ENCODE results near the gene ELFN1. TPM values are rescaled to one million over a fixed set of nuclear protein-coding genes. Genes with fewer than 3 reads are reported as not detected.
A peak's percentile ranks its signal among the peaks of the same experiment; 100 is the strongest.

ELFN1 gene
- total RNA-seq, 1 donor from 2014 or later: 17.5 TPM

GRCh38 chr7:1641661-1642260 is 28.3 kb upstream of the ELFN1 start:
- ATAC-seq (no peak), DNase-seq (ENCODE audit: low spot score) (no peak)

- no peak for DNase-seq (ENCODE audit: low spot score)
- no peak for ATAC-seq
Observed at GRCh38 chr7:1642291-1642731, 27.8 kb upstream of the ELFN1 start.

GRCh38 chr7:1643270-1644092 is 26.6 kb upstream of the ELFN1 start:
- DNase-seq (ENCODE audit: low spot score) (no peak), ATAC-seq (no peak)

- no peak for DNase-seq (ENCODE audit: low spot score)
- ATAC-seq: no peak
Observed at GRCh38 chr7:1644341-1645070, 25.6 kb upstream of the ELFN1 start.

DNA sequence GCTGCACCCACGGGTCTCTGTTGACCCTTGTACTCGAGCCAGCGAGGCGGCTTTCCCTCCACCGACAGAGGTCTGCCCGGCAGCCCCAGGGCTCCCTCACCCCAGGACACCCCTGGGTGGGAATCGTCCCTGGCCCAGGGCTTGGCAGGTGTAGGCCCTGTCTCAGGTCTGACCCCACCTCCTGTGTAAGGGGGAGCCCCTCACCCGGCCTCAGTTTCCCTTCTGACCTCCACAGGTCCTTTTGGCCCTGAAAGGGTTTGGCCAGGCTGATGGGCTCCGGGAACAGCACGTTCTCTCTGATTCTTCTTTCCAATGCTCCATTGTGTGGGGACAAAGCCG is 25.0 kb upstream of the ELFN1 start:
- no peak for ATAC-seq
- DNase-seq (ENCODE audit: low spot score): no peak

DNA sequence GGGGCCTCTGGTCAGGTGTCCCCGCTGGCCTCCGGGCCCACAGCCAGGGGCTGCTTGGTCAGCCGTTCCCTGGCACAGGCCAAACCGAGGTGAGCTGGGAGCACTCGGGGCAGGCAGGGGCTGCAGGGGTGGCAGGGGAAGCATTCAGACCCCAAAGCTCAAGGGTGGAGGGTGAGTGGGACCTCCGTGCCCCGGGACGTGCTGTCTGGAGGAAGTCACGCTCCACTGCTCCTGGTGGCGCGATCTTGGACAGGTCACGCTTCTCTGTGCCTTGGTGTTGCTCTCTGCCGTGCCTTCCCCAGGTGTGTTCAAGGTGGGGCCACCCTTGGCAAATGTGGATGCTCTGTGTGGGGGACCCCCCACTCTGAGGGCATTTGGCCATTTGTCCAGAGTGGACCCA is 24.6 kb upstream of the ELFN1 start:
- no peak for ATAC-seq
- DNase-seq (ENCODE audit: low spot score): no peak

DNA sequence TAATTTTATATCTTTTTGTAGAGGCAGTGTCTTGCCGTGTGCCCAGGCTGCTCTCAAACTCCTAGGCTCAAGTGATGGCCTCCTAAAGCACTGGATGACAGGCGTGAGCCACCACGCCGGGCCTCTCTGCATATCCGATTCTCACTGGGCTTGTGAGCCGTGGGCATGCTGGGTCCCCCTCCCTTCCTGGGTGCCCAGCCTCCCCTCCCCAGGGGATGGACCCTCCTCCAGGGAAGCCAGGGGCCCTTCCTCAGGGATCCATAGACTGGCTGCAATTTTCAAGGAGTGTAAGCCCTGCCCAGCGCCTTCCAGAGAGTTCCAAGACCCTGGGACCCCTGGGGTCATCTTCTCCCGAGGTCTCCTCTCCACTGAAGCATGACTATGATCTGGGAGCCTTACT is 23.7 kb upstream of the ELFN1 start:
- ATAC-seq (no peak), DNase-seq (ENCODE audit: low spot score) (no peak)

DNA sequence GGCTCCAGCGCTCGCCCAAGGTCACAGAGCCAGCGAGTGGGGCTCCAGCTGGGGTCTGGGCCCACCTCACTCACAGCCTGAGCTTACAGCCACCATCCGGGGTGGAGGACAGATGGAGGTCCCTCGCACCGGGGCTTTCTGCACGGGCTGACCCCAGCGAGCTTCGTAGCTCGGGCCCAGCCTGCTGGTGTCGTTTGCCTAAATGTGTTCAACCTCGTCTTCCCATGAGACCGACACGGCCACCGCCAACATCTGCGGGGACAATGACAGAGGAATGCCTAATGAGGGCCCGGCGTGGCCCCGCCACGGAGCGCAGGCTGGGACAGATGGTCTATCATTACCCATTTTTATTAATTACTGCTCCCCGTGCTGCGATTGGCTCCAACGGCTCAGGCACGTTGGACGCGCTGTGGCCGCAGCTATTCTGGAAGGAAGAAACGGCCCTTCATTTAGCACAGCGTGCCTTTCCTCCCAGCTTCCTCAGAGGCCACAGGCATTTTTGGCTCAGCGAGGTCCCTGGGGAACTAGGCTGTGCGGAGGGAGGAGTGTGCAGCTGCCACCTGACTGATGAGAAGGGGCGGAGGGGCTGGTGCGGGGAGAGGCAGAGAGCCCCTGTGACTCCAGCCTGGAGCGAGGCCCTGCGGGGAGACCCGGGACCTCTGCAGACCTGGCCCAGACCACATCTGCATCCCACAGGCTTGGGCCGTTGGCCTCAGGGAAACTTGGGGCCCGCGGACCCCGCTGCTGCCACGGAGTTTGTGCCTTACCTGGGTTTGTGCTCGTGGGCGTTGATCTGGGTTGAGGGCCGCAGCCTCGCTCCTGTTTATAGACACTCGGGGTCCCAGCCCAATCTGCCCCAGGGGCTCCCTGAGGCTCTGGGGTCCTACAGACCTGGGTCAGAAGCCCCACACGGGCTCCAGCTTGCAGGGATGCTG is 22.9 kb upstream of the ELFN1 start:
- ATAC-seq (no peak), DNase-seq (ENCODE audit: low spot score) (no peak)

GRCh38 chr7:1647961-1648672 is 22.0 kb upstream of the ELFN1 start:
- ATAC-seq (peak; percentile 35), DNase-seq (ENCODE audit: low spot score) (no peak)

GRCh38 chr7:1649751-1650326 is 20.2 kb upstream of the ELFN1 start:
- no peak for DNase-seq (ENCODE audit: low spot score)

DNA sequence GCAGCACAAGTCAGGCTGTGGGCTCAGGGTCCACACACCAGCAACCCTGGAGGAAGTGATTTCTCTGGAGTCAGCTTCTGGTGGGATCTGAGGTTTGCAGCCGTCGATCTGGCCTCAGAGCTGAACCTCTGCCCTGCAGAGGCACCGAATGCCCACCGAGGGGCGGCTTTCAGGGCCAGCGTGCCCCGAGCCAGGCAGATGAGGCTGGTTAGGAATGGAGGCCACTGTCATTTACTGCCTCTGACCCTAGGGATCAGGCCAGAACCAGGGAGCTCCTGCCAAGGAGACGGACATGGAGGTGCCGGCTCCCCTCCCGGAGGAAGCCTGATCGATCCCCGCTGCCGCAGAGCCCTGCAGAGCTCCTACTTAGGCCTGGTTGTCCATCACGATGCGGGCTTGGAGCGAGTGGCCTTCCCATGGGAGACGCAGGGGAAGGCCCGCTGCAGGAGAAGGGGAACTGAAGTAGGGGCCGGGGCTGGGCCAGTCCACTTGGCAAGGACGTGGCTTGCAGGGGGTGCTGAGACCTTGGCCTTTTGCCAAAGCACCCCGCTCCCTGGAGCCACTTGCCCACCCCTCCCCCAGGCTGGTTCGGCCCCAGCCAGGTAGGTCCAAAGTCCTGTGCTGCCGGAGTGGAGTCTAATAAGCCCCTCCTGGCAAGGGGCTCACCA is 19.6 kb upstream of the ELFN1 start:
- ATAC-seq (no peak), DNase-seq (ENCODE audit: low spot score) (no peak)

More at GRCh38 chr7:1649751-1650326, 20.2 kb upstream of the ELFN1 start:
- ATAC-seq: no peak

GRCh38 chr7:1651031-1651446 is 19.0 kb upstream of the ELFN1 start:
- ATAC-seq (no peak), DNase-seq (ENCODE audit: low spot score) (no peak)

GRCh38 chr7:1651891-1652290 is 18.2 kb upstream of the ELFN1 start:
- ATAC-seq (no peak), DNase-seq (ENCODE audit: low spot score) (no peak)

DNA sequence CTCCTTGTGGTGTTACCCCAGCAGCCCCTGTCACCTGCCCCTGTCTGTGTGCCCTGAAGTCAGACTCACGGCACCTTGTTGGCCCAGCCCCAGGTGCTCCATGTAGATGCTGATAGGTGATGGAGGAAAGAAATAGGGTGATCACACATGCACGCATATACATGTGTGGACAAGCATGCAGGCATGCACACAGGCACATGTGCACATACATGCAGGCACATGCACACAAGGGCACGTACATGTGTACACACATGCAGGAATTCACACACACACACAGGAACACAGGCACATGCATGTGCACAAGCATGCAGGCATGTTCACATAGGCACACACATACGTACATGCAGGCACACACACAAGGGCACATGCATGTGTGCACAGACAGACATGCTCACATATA is 16.6 kb upstream of the ELFN1 start:
- DNase-seq (ENCODE audit: low spot score): no peak
- no peak for ATAC-seq

GRCh38 chr7:1654111-1654510 is 16.0 kb upstream of the ELFN1 start:
- DNase-seq (ENCODE audit: low spot score) (no peak), ATAC-seq (no peak)

DNA sequence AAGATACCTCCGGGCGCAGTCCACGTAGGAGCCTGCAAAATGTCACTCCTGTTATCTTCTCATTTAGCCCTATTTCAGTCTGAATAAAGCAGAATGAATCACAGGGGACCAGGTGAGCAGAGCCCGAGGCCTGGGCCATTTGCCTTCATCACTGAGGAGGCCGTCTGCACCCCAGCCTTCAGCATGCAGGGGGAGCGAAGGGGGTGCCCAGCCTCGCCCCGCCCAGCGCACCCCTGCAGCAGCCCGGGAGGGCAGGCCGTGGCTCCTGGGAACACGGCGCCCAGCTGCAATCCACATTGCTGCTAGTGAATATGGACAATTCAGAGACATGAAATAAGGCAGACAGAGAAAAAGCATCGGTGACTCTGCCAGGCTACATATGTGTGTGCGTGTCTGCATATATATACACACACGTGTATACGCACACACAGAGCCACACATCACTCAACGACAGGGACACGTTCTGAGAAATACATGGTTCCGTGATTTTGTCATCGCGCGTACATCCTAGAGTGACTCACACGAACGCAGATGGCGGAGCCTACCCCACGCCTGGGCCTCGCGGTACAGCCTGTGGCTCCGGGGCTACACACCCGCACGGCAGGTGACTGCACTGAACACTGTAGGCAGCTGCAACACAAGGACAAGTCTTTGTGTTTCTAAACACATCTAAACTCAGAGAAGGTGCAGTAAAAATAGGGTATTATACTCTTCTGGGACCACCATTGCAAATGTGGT is 15.2 kb upstream of the ELFN1 start:
- no peak for ATAC-seq
- DNase-seq (ENCODE audit: low spot score): no peak

DNA sequence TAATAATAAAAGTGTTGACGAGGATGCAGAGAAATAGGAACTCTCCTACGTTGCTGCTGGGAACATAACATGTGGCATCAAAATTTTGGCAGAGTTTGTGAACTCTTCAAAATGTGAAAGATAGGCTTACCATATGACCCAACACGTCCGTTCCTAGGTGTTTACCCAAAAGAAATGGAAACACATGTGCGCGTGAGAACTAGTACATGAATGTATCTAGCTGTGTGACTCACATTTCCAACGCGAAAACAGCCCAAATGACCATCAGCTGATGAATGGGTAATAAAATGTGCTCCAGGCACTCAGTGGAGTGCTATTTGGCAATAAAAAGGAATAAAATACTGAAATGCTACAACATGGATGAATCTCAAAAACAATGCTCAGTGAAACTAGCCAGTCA is 10.4 kb upstream of the ELFN1 start:
- DNase-seq (ENCODE audit: low spot score): no peak

DNA sequence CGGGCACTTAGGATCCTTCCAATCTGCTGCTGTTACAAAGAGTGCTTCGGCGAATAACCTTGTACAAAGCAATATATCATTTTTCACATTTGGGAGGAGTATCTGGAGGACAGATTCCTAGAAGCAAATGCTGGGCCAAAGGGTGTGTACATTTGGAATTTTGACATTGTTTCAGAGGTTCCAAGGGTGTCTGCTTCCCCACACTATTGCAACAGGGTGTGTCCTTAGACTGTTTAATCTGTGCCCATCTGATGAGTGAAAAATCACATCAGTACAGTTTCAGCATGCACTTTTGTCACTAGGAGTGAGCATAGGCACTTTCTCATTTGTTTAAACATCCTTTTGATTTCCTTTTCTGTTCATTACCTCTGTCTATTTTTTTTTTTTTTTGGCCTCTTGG is 8.6 kb upstream of the ELFN1 start:
- peak; percentile 6 for DNase-seq (ENCODE audit: low spot score)
- ATAC-seq: no peak

More for the DNA sequence above, 10.4 kb upstream of the ELFN1 start:
- no peak for ATAC-seq

GRCh38 chr7:1662101-1662500 is 8.0 kb upstream of the ELFN1 start:
- peak; percentile 33 for DNase-seq (ENCODE audit: low spot score)
- ATAC-seq: no peak
